ENCODE measurements around the gene DOCK7. TPM values are rescaled to one million over a fixed set of nuclear protein-coding genes. Genes with fewer than 3 reads are reported as not detected.
A peak's percentile ranks its signal among the peaks of the same experiment; 100 is the strongest.

The DOCK7 gene
- total and polyA plus RNA-seq, 2 of the 13 experiments (the other 11 are each of a cell fraction or from before 2014, with no cell fraction given), result 45.7 to 67.2 TPM

DNA sequence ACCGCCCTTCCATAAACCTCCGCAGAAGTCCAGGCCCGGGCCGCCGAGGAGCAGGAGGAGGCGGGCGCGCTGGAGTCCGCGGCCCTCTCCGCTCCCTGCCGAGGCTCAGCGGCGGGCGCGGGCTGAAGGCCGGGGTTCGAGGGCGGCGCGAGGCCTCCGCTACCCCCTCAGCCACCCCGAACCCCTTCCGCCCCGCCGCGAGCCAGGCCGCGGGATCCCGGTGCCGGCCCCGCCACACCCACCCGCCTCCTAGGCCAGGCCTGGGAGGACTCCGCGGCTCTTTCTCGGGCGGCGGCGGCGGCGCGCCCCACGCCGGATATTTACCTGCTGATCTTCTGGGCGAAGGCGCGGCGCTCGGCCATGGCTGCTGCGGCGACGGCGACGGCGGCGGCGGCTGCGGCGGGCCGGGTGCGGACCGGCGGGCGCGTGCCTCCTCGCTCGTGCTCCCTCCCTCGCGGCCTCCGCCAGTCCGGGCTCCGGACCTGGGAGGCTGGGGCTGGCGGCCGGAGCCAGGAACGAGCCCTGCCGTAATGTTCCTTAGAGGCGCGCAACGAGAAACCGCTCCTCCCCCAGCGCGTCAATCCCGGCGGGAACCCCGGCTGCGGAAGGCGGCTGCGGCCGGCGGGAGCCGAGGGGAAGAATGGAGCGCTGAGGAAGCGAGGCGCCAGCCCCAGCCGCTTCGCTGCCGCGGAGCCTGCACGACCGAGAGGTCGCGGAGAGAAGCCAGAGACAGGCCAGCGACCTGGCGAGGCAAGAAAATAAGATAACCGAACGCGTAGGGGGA, at the start of gene DOCK7 (continued):
- TF ChIP-seq BRF2 (CRISPR knock-in tag; IDR thresholded peaks at IDR 0.05) (0 out of 2 replicates have a peak, but pooled peaks have one; percentile 43), FOXK1 (CRISPR knock-in tag; IDR thresholded peaks at IDR 0.05; ENCODE audit: borderline replicate concordance, low read depth) (no peak), ATF4 (CRISPR knock-in tag; IDR thresholded peaks at IDR 0.05) (no peak), ZNF563 (CRISPR knock-in tag; IDR thresholded peaks at IDR 0.05) (peak; percentile 69), ZNF333 (CRISPR knock-in tag; IDR thresholded peaks at IDR 0.05; ENCODE audit: borderline replicate concordance) (no peak), RFX1 (IDR thresholded peaks at IDR 0.05) (no peak), ZNF142 (CRISPR knock-in tag; IDR thresholded peaks at IDR 0.05) (peak; percentile 77), BRCA1 (CRISPR knock-in tag; IDR thresholded peaks at IDR 0.05) (no peak)
- TF ChIP-seq, protein P1, sequence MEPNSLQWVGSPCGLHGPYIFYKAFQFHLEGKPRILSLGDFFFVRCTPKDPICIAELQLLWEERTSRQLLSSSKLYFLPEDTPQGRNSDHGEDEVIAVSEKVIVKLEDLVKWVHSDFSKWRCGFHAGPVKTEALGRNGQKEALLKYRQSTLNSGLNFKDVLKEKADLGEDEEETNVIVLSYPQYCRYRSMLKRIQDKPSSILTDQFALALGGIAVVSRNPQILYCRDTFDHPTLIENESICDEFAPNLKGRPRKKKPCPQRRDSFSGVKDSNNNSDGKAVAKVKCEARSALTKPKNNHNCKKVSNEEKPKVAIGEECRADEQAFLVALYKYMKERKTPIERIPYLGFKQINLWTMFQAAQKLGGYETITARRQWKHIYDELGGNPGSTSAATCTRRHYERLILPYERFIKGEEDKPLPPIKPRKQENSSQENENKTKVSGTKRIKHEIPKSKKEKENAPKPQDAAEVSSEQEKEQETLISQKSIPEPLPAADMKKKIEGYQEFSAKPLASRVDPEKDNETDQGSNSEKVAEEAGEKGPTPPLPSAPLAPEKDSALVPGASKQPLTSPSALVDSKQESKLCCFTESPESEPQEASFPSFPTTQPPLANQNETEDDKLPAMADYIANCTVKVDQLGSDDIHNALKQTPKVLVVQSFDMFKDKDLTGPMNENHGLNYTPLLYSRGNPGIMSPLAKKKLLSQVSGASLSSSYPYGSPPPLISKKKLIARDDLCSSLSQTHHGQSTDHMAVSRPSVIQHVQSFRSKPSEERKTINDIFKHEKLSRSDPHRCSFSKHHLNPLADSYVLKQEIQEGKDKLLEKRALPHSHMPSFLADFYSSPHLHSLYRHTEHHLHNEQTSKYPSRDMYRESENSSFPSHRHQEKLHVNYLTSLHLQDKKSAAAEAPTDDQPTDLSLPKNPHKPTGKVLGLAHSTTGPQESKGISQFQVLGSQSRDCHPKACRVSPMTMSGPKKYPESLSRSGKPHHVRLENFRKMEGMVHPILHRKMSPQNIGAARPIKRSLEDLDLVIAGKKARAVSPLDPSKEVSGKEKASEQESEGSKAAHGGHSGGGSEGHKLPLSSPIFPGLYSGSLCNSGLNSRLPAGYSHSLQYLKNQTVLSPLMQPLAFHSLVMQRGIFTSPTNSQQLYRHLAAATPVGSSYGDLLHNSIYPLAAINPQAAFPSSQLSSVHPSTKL (CRISPR knock-in tag; IDR thresholded peaks at IDR 0.05), result 0 out of 2 replicates have a peak, but pooled peaks have one; percentile 18
- TF ChIP-seq, protein P2, sequence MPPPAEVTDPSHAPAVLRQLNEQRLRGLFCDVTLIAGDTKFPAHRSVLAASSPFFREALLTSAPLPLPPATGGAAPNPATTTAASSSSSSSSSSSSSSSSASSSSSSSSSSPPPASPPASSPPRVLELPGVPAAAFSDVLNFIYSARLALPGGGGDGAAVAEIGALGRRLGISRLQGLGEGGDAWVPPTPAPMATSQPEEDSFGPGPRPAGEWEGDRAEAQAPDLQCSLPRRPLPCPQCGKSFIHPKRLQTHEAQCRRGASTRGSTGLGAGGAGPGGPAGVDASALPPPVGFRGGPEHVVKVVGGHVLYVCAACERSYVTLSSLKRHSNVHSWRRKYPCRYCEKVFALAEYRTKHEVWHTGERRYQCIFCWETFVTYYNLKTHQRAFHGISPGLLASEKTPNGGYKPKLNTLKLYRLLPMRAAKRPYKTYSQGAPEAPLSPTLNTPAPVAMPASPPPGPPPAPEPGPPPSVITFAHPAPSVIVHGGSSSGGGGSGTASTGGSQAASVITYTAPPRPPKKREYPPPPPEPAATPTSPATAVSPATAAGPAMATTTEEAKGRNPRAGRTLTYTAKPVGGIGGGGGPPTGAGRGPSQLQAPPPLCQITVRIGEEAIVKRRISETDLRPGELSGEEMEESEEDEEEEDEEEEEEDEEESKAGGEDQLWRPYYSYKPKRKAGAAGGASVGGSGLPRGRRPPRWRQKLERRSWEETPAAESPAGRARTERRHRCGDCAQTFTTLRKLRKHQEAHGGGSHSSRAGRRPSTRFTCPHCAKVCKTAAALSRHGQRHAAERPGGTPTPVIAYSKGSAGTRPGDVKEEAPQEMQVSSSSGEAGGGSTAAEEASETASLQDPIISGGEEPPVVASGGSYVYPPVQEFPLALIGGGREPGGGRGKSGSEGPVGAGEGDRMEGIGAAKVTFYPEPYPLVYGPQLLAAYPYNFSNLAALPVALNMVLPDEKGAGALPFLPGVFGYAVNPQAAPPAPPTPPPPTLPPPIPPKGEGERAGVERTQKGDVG (CRISPR knock-in tag; IDR thresholded peaks at IDR 0.05; ENCODE audit: borderline replicate concordance), result no peak

All from HepG2 (cell line).